ENCODE results near the gene SAMD11. TPM values are rescaled to one million over a fixed set of nuclear protein-coding genes. Genes with fewer than 3 reads are reported as not detected.

SAMD11 gene
- total and polyA plus RNA-seq, 2 of the 13 experiments (the other 11 are each of a cell fraction or from before 2014, with no cell fraction given) = 0.11 TPM; not detected in 1

GRCh38 chr1:911875-912739 is 11.6 kb upstream of the SAMD11 start (continued):
- TF ChIP-seq ZNF556 (CRISPR knock-in tag; IDR thresholded peaks at IDR 0.05; ENCODE audit: borderline replicate concordance) (0 out of 2 replicates have a peak, but pooled peaks have one; percentile 0), NFIB (CRISPR knock-in tag; IDR thresholded peaks at IDR 0.05; ENCODE audit: borderline replicate concordance) (no peak), ZNF776 (CRISPR knock-in tag; IDR thresholded peaks at IDR 0.05) (no peak), ZFP36 (IDR thresholded peaks at IDR 0.05; ENCODE audit: borderline replicate concordance, low read depth, low read length, partially characterized antibody) (peak; percentile 96), RNF2 (conservative IDR thresholded peaks at IDR 0.05; ENCODE audit: low read depth) (0 out of 2 replicates have a peak, but pooled peaks have one; percentile 19), ZZZ3 (CRISPR knock-in tag; IDR thresholded peaks at IDR 0.05; ENCODE audit: borderline replicate concordance) (no peak), ZFP37 (CRISPR knock-in tag; IDR thresholded peaks at IDR 0.05; ENCODE audit: borderline replicate concordance) (no peak), KLF6 (CRISPR knock-in tag; IDR thresholded peaks at IDR 0.05) (no peak), ZNF546 (CRISPR knock-in tag; conservative IDR thresholded peaks at IDR 0.05) (no peak), ZNF766 (CRISPR knock-in tag; IDR thresholded peaks at IDR 0.05; ENCODE audit: borderline replicate concordance) (no peak), ZNF616 (CRISPR knock-in tag; IDR thresholded peaks at IDR 0.05; ENCODE audit: low read depth) (no peak), ZNF510 (CRISPR knock-in tag; IDR thresholded peaks at IDR 0.05; ENCODE audit: low read depth) (no peak), YEATS2 (CRISPR knock-in tag; IDR thresholded peaks at IDR 0.05; ENCODE audit: borderline replicate concordance) (no peak), RAD51 (IDR thresholded peaks at IDR 0.05; ENCODE audit: borderline replicate concordance) (no peak), ZNF83 (CRISPR knock-in tag; IDR thresholded peaks at IDR 0.05; ENCODE audit: borderline replicate concordance) (0 out of 2 replicates have a peak, but pooled peaks have one; percentile 16)
- TF ChIP-seq, protein P1, sequence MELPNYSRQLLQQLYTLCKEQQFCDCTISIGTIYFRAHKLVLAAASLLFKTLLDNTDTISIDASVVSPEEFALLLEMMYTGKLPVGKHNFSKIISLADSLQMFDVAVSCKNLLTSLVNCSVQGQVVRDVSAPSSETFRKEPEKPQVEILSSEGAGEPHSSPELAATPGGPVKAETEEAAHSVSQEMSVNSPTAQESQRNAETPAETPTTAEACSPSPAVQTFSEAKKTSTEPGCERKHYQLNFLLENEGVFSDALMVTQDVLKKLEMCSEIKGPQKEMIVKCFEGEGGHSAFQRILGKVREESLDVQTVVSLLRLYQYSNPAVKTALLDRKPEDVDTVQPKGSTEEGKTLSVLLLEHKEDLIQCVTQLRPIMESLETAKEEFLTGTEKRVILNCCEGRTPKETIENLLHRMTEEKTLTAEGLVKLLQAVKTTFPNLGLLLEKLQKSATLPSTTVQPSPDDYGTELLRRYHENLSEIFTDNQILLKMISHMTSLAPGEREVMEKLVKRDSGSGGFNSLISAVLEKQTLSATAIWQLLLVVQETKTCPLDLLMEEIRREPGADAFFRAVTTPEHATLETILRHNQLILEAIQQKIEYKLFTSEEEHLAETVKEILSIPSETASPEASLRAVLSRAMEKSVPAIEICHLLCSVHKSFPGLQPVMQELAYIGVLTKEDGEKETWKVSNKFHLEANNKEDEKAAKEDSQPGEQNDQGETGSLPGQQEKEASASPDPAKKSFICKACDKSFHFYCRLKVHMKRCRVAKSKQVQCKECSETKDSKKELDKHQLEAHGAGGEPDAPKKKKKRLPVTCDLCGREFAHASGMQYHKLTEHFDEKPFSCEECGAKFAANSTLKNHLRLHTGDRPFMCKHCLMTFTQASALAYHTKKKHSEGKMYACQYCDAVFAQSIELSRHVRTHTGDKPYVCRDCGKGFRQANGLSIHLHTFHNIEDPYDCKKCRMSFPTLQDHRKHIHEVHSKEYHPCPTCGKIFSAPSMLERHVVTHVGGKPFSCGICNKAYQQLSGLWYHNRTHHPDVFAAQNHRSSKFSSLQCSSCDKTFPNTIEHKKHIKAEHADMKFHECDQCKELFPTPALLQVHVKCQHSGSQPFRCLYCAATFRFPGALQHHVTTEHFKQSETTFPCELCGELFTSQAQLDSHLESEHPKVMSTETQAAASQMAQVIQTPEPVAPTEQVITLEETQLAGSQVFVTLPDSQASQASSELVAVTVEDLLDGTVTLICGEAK (IDR thresholded peaks at IDR 0.05) = no peak
- TF ChIP-seq, protein P1 (CRISPR knock-in tag; IDR thresholded peaks at IDR 0.05) = no peak
- TF ChIP-seq, protein P2, sequence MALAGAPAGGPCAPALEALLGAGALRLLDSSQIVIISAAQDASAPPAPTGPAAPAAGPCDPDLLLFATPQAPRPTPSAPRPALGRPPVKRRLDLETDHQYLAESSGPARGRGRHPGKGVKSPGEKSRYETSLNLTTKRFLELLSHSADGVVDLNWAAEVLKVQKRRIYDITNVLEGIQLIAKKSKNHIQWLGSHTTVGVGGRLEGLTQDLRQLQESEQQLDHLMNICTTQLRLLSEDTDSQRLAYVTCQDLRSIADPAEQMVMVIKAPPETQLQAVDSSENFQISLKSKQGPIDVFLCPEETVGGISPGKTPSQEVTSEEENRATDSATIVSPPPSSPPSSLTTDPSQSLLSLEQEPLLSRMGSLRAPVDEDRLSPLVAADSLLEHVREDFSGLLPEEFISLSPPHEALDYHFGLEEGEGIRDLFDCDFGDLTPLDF (CRISPR knock-in tag; IDR thresholded peaks at IDR 0.05) = no peak

Measured in HepG2 (cell line).